ENCODE data around the gene NCOR2. TPM values are rescaled to one million over a fixed set of nuclear protein-coding genes. Genes with fewer than 3 reads are reported as not detected.
"Not testable (repeated sequence)": the region's sequence is repeated elsewhere in the genome, so short reads cannot be mapped to it uniquely, and the experiment has no call there.

The NCOR2 gene
- total RNA-seq, 1 donor from 2014 or later = 336 TPM

GRCh38 chr12:124592050-124592449, 24.6 kb upstream of the NCOR2 start:
- Mint-ChIP-seq H3K4me3 (no peak overlapping the region), H3K4me1 (peaks cover 7% of the 10 kb centered on the region), H3K36me3 (peaks cover 4% of the 10 kb centered on the region), H3K27me3 (ENCODE audit: low read depth) (no peaks in the 10 kb centered on the region), H3K9me3 (peaks cover 7% of the 10 kb centered on the region), H3K27ac (no peak overlapping the region)
- no peak for TF ChIP-seq CTCF (IDR thresholded peaks at IDR 0.05; ENCODE audit: unreplicated experiment)
- no peak for DNase-seq (ENCODE audit: low spot score in 2 of 2, unreplicated experiment in 2 of 2)

GRCh38 chr12:124590447-124590846, 23.0 kb upstream of the NCOR2 start:
- Mint-ChIP-seq H3K27me3 (ENCODE audit: low read depth) (no peaks in the 10 kb centered on the region), H3K4me1 (peaks cover 7% of the 10 kb centered on the region), H3K27ac (no peak overlapping the region), H3K9me3 (peaks cover 7% of the 10 kb centered on the region), H3K4me3 (no peak overlapping the region), H3K36me3 (peaks cover 4% of the 10 kb centered on the region)
- no peak for DNase-seq (ENCODE audit: low spot score in 2 of 2, unreplicated experiment in 2 of 2)
- no peak for TF ChIP-seq CTCF (IDR thresholded peaks at IDR 0.05; ENCODE audit: unreplicated experiment)

GRCh38 chr12:124588751-124589267, 21.4 kb upstream of the NCOR2 start:
- Mint-ChIP-seq H3K27me3 (ENCODE audit: low read depth) (no peaks in the 10 kb centered on the region), H3K4me3 (no peak overlapping the region), H3K27ac (no peak overlapping the region), H3K36me3 (peaks cover 4% of the 10 kb centered on the region), H3K9me3 (peaks cover 7% of the 10 kb centered on the region), H3K4me1 (peaks cover 7% of the 10 kb centered on the region)
- no peak for DNase-seq (ENCODE audit: low spot score in 2 of 2, unreplicated experiment in 2 of 2)
- no peak for TF ChIP-seq CTCF (IDR thresholded peaks at IDR 0.05; ENCODE audit: unreplicated experiment)

- Mint-ChIP-seq H3K27ac (no peak overlapping the region), H3K9me3 (peaks cover 7% of the 10 kb centered on the region), H3K4me3 (no peak overlapping the region), H3K36me3 (peaks cover 4% of the 10 kb centered on the region), H3K27me3 (ENCODE audit: low read depth) (no peaks in the 10 kb centered on the region), H3K4me1 (peaks cover 7% of the 10 kb centered on the region)
- no peak for TF ChIP-seq CTCF (IDR thresholded peaks at IDR 0.05; ENCODE audit: unreplicated experiment)
- DNase-seq (ENCODE audit: low spot score in 2 of 2, unreplicated experiment in 2 of 2) = no peak
Observed at GRCh38 chr12:124588018-124588634, 20.7 kb upstream of the NCOR2 start.

- H3K27ac Mint-ChIP-seq = no peak overlapping the region
- peaks cover 7% of the 10 kb centered on the region for H3K9me3 Mint-ChIP-seq
- no peak overlapping the region for H3K4me3 Mint-ChIP-seq
- TF ChIP-seq CTCF (IDR thresholded peaks at IDR 0.05; ENCODE audit: unreplicated experiment) = no peak
- H3K36me3 Mint-ChIP-seq = peaks cover 4% of the 10 kb centered on the region
- no peak for DNase-seq (ENCODE audit: low spot score in 2 of 2, unreplicated experiment in 2 of 2)
- peaks cover 7% of the 10 kb centered on the region for H3K4me1 Mint-ChIP-seq
- no peaks in the 10 kb centered on the region for H3K27me3 Mint-ChIP-seq (ENCODE audit: low read depth)
Observed at GRCh38 chr12:124586756-124587155, 19.3 kb upstream of the NCOR2 start.

- H3K27ac Mint-ChIP-seq; H3K4me3 Mint-ChIP-seq; H3K27me3 Mint-ChIP-seq (ENCODE audit: low read depth); H3K36me3 Mint-ChIP-seq; DNase-seq (ENCODE audit: low spot score in 2 of 2, unreplicated experiment in 2 of 2); H3K9me3 Mint-ChIP-seq: not testable (repeated sequence)
- peaks cover 13% of the 10 kb centered on the region for H3K4me1 Mint-ChIP-seq
Observed at GRCh38 chr12:124584494-124584893, 17.1 kb upstream of the NCOR2 start.
